A549 treated with GW870086 at 1 μM for 4 hours (cell line): ENCODE results near the gene PTK7. TPM values are rescaled to one million over a fixed set of nuclear protein-coding genes. Genes with fewer than 3 reads are reported as not detected.

Experiments
- total RNA-seq: library from RNA; stranded (reverse); fragments of 200-300 nt; extraction: Qiagen RNA extraction; gene quantifications from 5 replicates; pipeline ENCODE4 v1.2.3, GENCODE V29; 2022; ENCODE audit warnings: low read depth

The PTK7 gene
- total RNA-seq: 3.7 to 5.3 TPM (median 4.4 TPM) in 5 replicates

GRCh38 chr6:43075670-43076463 lies at the start of gene PTK7:
PTK7 (plus strand) TSS chr6:43076314; CDS start chr6:43076489, 175 bp downstream.

GRCh38 chr6:43053545-43054205 lies 22.4 kb upstream of the PTK7 start, which contains the start of gene CUL7:
CUL7 (minus strand) TSS chr6:43053851; CDS start chr6:43052788, 1,063 bp downstream.

DNA sequence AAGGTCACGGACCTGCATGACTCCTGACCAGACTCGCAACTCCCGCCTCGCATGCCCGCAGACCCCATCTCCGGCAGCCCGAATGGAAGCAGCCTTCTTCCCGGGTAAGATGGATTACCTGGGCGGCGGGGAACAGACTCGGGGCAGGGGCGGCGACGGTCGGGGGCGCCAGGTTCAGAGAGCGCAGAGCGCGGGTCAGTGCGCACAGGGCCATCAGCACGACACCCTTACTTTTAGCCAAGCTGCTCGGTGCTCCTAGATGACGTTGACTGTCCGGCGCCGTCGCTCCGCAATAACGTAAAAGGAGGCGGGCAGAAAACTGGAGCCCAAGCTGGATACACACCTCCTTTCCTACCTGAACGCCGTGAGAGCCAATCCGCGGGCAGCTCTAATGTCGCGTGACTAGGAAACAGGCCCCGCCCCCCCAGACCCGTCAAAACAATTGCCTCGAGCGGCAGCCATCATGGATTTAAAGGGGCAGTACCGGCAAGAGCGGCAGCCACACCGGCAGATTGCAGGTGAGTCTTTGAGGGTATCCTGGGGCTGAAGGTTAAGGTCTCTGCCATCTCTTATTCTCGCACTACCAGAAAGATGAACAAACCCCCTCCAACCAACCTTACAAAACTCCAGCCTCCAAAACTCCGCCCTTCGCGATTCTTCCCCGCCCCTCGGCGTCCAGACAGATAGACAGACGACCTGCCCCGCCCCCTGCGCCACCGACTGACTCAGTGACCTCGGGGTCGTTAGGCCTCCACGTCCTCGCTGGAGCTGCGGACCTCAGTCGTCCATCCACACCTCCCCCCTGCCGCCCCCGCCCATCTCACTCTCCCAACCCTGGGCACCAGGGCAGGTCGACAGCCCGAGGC lies 16.7 kb upstream of the PTK7 start, which contains the start of the genes KLC4 and MRPL2:
TSS of gene KLC4 (plus strand) at position 464 of the 866 bp plus-strand sequence. CDS start 1,705 bp downstream, outside the sequence.
TSS of gene MRPL2 (minus strand) at position 267 of the 866 bp plus-strand sequence. CDS start at position 214, 53 bp downstream.

GRCh38 chr6:43170931-43171706 lies 95.0 kb downstream of the PTK7 start, which contains the start of gene SRF:
SRF (plus strand) TSS chr6:43171269; CDS start chr6:43171657, 388 bp downstream.

DNA sequence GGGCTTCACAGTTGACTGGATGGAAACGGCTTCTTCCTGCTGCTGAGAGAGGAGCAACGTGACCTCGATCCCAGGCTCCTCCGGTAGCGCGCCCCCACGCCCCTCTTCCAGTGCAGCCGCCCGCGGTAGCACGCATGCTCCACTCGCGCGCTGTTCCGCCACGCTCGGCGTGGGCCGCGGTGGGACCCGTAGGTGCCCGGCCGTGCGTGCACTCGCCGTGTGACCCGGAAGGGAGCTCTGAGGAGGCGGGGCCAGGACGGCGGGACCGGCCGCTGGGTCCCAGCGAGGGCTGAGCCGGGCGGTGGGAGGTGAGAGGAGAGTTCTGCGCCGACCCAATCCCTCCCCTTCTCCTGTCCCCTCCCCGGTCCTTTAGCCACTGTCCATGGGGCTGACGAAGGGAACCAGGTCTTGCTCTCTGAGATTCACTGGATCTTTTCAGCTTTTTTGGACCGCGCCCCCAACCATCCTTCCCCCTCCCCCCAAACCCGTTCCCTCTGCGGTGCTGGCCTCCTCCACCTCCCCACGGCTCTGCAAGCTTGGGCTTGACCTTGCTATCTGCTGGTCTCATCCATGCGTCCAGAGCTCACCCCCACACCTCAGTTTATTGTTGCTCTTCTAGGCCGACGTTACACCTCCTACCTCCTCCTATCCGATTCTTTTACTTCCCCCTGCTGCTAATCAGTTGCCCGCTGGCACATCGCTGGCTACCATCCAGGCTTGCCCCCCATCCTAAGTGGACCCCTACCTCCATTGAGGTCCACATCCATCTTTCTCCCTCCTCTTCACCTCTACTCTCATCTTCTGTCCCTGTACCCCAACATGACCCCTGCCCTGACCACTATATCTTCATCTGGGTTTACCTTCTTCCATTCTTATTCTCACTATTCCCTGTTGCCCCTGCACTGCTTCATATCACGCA lies 106.1 kb downstream of the PTK7 start, which contains the start of gene CUL9:
TSS of gene CUL9 (plus strand) at position 255 of the 919 bp plus-strand sequence. CDS start 2,115 bp downstream, outside the sequence.

Other genes starting within 250 kb of the PTK7 start
- gene RPL7L1, start 196.7 kb upstream of the PTK7 start, total RNA-seq: 65.0 to 86.6 TPM (median 65.7 TPM) in 5 replicates
- not detected in 5 replicates for gene PTCRA, start 160.3 kb upstream of the PTK7 start, total RNA-seq
- gene CNPY3, start 146.8 kb upstream of the PTK7 start, total RNA-seq: 35.0 to 44.6 TPM (median 40.6 TPM) in 5 replicates
- 0.19 to 0.32 TPM in 2 of 5 replicates, not detected in the others for gene GNMT, start 115.6 kb upstream of the PTK7 start, total RNA-seq
- 6.7 to 9.4 TPM (median 8.7 TPM) in 5 replicates for gene PEX6, start 97.1 kb upstream of the PTK7 start, total RNA-seq
- 22.6 to 28.0 TPM (median 26.5 TPM) in 5 replicates for gene PPP2R5D, start 91.7 kb upstream of the PTK7 start, total RNA-seq
- gene MEA1, start 62.4 kb upstream of the PTK7 start, total RNA-seq: 87.9 to 98.7 TPM (median 93.7 TPM) in 5 replicates
- 24.7 to 28.7 TPM (median 26.6 TPM) in 5 replicates for gene KLHDC3, start 62.1 kb upstream of the PTK7 start, total RNA-seq
- gene RRP36, start 54.7 kb upstream of the PTK7 start, total RNA-seq: 70.0 to 78.6 TPM (median 71.7 TPM) in 5 replicates
- 6.2 to 8.3 TPM (median 6.9 TPM) in 5 replicates for gene CUL7, start 22.5 kb upstream of the PTK7 start, total RNA-seq
- gene MRPL2, start 16.9 kb upstream of the PTK7 start, total RNA-seq: 51.5 to 69.5 TPM (median 54.8 TPM) in 5 replicates
- 5.1 to 8.2 TPM (median 6.4 TPM) in 5 replicates for gene KLC4, start 16.7 kb upstream of the PTK7 start, total RNA-seq
- 12.3 to 16.1 TPM (median 15.8 TPM) in 5 replicates for gene SRF, start 95.0 kb downstream of the PTK7 start, total RNA-seq
- gene CUL9, start 105.9 kb downstream of the PTK7 start, total RNA-seq: 5.6 to 10.0 TPM (median 8.2 TPM) in 5 replicates
- gene DNPH1, start 153.2 kb downstream of the PTK7 start, total RNA-seq: 79.1 to 97.6 TPM (median 96.2 TPM) in 5 replicates
- gene TTBK1, start 167.2 kb downstream of the PTK7 start, total RNA-seq: 0.03 to 0.11 TPM (median 0.08 TPM) in 5 replicates
- not detected in 5 replicates for gene SLC22A7, start 221.9 kb downstream of the PTK7 start, total RNA-seq
- 0.37 to 1.0 TPM (median 0.53 TPM) in 5 replicates for gene CRIP3, start 232.5 kb downstream of the PTK7 start, total RNA-seq